Measurements from ENCODE around the gene MACF1.
"Not testable (repeated sequence)": the region's sequence is repeated elsewhere in the genome, so short reads cannot be mapped to it uniquely, and the experiment has no call there.

Gene MACF1

DNA sequence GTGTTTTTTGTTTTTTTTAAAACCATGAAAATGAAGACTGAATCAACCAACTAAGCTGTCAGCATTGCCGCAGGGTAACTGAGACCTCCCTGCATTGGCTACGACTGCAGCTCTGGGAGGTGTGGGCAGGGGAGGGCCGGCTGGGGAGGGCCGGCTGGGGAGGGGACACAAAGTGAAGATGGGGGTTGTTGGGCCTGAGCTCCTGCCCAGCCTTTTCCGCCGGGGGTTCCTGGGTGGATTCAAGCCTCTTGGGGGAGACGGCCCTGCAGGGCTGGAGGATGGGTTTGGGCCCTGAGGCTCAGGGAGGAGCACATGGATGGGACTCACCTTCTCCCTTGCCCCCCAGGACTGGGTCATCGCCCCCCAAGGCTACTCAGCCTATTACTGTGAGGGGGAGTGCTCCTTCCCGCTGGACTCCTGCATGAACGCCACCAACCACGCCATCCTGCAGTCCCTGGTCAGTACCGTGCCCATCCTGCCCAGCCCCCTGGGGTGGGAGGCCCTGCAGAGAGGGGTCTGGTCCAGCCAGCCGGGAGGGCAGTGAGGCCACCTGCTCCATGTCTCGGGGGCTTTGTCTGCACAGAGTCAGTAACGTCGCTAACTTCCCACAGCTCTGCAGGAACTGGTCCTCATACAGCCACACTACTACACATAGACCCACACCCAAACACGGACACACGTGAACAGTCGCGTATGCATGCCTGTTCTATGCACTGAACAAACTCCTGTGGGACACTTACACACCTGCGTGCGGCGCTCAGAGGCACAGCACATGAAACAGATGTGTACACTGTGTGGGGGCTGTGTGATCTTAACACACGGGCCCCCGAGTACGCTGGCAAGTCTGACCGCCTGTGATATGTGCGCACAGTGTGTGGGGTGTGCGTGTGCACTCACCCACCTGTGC is 318.4 kb downstream of the MACF1 start:
- H3K27ac ChIP-seq = no peak overlapping the region
- DNase-seq (ENCODE audit: low read depth, low spot score) = no peak

DNA sequence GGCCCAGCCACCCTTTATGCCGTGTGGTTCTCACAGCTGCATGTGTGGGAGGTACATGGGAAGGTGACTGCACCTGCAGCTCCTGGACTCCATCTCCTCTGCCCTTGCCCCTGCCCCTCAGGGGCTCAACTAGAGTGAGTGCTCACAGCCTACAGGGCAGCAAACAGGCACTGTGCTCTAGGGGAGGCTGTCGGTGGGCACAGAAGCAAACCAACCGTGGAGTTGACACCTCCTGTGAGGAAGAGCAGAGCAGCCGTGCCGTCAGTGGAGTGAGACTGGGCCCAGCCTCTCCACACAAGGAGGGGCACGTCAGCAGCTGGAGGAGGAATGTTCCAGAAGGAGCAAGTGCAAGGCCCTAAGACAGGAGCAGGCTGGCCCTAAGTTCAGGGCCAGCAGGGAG is 319.7 kb downstream of the MACF1 start:
- H3K27ac ChIP-seq = no peak overlapping the region
- no peak for DNase-seq (ENCODE audit: low read depth, low spot score)

DNA sequence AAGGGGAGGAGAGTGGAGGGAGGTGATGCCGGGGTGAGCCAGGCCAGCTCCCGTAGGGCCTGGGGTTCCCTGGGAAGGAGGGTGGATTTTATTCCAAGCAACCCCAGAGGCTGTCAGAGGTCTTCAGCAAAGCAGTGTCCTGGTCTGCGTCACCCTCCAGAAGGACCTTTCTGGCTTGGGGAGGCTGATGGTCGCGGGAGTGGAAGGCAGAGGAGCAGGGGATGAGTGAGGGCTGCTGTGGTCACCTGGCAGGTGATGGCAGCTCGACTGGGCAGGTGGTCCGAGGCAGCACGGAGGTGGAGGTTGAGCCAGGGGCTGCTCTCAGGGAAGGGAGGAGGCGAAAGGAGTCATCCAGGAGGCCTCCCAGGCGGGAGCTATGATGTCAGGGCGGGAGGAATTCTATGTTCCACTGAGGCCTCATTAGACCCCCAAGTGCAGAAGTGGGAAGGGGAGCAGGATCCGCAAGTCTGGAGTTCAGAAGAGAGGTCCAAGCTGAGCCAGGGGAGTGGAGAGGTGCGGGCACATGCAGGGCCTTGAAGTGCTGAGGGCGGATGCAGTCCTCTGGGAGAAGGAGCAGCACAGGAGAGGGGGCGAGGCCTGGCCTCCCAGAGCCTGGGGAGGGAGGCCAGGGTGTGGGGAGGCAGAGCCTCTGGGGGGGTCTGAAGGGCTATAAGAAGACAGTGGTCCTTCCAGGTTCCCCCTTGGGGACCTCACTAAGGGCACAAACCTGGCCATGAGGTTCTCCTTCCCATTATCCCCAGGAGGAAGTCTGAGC is 320.3 kb downstream of the MACF1 start:
- DNase-seq (ENCODE audit: low read depth, low spot score) = no peak
- no peak overlapping the region for H3K27ac ChIP-seq

DNA sequence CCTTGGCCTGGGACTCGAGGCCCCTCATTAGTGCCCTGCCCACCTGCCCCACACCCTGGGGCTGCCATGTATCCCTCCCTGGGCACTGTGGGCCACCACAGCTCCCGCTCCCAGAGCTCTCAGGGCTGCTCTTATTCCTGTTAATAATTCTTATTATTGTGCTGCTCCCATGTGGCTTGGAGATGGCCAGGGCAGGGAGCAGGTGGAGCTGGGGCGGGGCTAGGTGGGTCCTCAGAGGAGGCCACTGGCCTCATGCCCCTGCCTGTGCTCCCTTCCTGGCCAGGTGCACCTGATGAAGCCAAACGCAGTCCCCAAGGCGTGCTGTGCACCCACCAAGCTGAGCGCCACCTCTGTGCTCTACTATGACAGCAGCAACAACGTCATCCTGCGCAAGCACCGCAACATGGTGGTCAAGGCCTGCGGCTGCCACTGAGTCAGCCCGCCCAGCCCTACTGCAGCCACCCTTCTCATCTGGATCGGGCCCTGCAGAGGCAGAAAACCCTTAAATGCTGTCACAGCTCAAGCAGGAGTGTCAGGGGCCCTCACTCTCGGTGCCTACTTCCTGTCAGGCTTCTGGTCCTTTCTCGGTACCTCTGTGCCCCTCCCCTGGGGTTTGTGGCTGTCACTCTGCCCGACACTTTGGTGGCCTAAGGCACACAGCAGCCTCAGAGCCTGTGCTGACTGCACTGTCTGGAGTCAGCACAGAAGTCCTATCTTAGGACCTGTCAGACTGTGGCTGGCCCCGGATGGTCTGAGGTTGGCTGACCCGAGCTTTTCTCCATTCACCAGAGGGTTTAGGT is 321.1 kb downstream of the MACF1 start:
- no peak overlapping the region for H3K27ac ChIP-seq
- no peak for DNase-seq (ENCODE audit: low read depth, low spot score)

DNA sequence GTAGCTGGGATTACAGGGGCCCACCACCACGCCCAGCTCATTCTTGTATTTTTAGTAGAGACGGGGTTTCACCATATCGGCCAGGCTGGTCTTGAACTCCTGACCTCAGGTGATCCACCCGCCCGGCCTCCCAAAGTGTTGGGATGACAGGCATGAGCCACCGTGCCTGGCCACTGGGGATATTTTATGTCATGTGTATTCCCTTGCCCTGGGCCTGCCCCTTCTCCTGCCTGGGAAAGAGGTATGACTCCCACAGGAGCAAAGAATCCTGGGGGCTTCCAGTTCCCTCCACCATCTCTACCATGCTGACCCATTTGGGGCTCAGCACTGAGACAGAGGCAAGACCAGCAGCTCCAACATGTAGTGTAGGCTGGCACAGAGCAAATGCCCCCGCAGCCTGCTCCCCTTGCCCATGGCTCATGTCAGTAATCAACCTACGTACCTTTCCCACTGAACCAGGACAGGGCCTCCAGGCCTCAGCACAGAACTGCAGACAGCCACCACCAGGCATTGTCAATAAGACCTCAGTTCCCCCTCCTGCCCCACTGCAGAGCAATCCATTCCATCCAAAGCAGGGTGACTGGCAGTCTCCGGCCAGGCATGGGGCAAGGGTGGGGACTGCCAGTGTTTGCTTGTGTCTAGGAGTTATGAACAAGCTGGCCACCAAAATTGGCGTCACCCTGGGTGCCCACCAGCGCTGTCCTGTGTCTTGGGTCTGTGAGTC is 322.1 kb downstream of the MACF1 start:
- no peak for DNase-seq (ENCODE audit: low read depth, low spot score)
- H3K27ac ChIP-seq = no peak overlapping the region

DNA sequence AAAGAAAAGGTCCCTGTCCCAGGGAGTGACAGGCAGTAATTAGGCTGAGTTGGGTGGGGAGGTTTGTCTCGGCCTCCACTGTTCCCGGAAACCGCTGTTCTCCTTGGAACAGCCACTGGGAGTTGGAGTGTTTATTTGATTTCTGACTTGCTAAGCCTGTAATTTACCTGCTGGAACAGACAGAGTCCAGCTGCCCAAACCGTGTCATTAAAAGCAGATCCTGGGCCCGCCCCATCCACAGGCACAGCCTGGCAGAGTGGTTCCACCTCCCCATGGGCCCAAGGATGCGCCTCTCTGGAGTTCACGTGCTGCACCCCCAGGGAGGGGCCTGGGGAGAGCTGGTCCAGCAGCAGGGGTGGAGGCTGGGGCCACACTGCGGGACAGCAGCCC is 322.7 kb downstream of the MACF1 start:
- not testable (repeated sequence) for DNase-seq (ENCODE audit: low read depth, low spot score); H3K27ac ChIP-seq

DNA sequence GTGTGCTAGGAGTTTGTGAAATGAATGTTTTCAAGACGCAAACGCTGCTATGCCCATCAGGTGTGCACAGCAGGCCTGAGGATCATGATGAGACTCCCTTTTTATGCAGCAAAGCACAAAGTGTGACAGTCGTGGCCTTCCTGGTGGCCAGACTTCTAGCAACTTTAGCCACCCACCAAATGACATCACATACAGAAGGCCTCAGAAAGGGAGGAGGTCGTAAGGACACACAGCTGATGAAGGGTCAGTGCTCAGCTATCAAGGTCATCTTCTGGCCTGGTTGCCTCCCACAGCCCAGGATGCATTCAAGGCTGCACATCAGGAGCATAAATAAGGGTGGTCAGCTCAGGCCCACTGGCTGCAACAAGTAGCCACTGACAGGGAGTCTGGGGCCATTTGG is 323.6 kb downstream of the MACF1 start:
- H3K27ac ChIP-seq = no peak overlapping the region
- no peak for DNase-seq (ENCODE audit: low read depth, low spot score)

DNA sequence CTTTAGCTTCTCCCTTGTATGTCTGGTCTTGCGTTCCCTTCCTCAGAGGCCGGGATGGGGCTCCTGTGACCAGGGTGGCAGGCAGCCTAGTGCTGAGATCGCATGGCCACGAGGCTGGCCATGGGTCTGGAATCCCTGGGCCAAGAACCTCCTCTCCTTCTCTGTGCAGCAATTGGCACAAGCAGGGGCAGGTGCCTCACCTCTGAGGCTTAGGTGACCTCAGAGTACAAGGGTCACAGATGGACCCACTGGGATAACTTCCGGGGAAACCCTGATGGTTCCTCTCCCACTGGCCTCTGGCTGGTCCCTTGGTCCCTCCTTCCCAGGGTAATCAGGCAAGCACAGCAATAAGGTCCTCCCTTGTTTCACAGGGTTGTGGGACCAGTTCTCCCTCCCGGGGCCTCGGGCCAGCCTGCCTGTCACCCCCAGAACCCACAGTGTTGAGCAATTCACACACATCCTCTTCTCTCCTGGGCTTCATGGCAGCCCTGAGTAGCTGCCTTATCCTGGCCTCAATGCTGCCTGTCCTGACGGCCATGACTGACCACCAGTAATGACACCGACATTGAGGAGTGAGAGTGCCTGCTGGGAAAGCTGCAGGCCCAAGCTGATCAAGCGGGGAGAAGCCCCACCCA is 325.5 kb downstream of the MACF1 start:
- no peak overlapping the region for H3K27ac ChIP-seq
- DNase-seq (ENCODE audit: low read depth, low spot score) = no peak

DNA sequence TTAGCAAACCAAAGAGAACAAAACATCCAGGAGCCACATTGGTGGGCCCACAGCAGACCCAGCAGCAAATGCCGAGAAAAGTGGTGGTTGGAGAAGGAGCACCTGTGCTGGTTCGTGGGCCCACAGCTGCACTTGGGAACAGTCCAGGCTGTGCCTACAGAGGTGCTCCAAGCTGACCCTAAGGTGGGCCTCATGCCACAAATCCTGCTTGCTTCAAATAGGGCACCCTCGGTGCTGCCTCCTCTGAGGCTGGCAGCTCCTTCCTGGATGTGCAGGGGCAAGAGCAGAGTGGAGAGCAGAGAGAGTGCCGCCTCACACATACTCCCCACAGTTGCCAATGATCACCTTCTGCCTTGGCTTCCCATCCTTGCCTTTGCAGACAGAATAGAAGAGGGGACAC is 327.0 kb downstream of the MACF1 start:
- H3K27ac ChIP-seq = no peak overlapping the region
- no peak for DNase-seq (ENCODE audit: low read depth, low spot score)

DNA sequence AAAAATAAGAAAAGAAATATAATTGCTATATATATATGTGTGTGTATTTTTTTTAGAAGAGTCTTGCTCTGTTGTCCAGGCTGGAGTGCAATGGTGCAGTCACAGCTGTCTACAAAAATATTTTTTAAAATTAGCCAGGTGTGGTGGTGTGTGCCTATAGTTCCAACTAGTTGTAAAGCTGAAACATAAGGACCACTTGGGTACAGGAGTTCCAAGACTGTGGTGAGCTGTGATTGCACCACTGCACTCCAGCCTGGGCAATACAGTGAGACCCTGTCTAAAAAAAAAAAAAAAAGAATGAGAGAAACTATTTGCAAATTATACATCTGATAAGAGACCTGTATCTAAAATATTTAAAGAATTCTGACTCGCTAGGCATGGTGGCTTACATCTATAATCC is 328.9 kb downstream of the MACF1 start:
- no peak for DNase-seq (ENCODE audit: low read depth, low spot score)

More for the DNA sequence above, 328.9 kb downstream of the MACF1 start:
- no peak overlapping the region for H3K27ac ChIP-seq
